Activated T-helper 1 cell treated with anti-CD3 and anti-CD28 coated beads, Interleukin-12 subunit alpha, Interleukin-12 subunit beta, Interleukin-2, Interleukin-4 antibody, amounts not matched to agents 30 ng/mL and 10 ng/mL and 1 ng/mL, durations not matched to agents 14 hours and 24 hours and 36 hours (primary cell): ENCODE data around the gene RXRA. TPM values are rescaled to one million over a fixed set of nuclear protein-coding genes. Genes with fewer than 3 reads are reported as not detected.
"Not testable (repeated sequence)": the region's sequence is repeated elsewhere in the genome, so short reads cannot be mapped to it uniquely, and the experiment has no call there.

Source experiments
- DNase-seq: peaks from one replicate; pipeline ENCODE4 v3.0.0; 2021; ENCODE audit warnings: low spot score
- H3K27ac Mint-ChIP-seq: one replicate; pipeline ENCODE4 v1.8.0; 2021; ENCODE audit warnings: mild to moderate bottlenecking, mixed read lengths
- H3K27me3 Mint-ChIP-seq: one replicate; pipeline ENCODE4 v1.8.0; 2022; ENCODE audit warnings: mild to moderate bottlenecking, moderate library complexity, mixed read lengths; ENCODE audit not compliant: insufficient read depth
- H3K36me3 Mint-ChIP-seq: one replicate; pipeline ENCODE4 v1.8.0; 2021; ENCODE audit warnings: low read depth, mixed read lengths
- H3K4me1 Mint-ChIP-seq: one replicate; pipeline ENCODE4 v1.8.0; 2021; ENCODE audit warnings: low read depth, mixed read lengths
- H3K4me3 Mint-ChIP-seq: one replicate; pipeline ENCODE4 v1.8.0; 2021; ENCODE audit warnings: mild to moderate bottlenecking, moderate library complexity, mixed read lengths
- H3K9me3 Mint-ChIP-seq: one replicate; pipeline ENCODE4 v1.8.0; 2021; ENCODE audit warnings: mixed read lengths
- intact Hi-C: fragments of 100-400 bp; cut with micrococcal nuclease; formaldehyde crosslinking; loops from one replicate; pipeline ENCODE4 v1.15.1; 2024
- total RNA-seq: library from RNA; stranded (reverse); gene quantifications from 2 replicates; pipeline ENCODE4 v1.2.3, GENCODE V29; 2022

The RXRA gene
- total RNA-seq, 1 donor from 2014 or later: 0.91 TPM

DNA sequence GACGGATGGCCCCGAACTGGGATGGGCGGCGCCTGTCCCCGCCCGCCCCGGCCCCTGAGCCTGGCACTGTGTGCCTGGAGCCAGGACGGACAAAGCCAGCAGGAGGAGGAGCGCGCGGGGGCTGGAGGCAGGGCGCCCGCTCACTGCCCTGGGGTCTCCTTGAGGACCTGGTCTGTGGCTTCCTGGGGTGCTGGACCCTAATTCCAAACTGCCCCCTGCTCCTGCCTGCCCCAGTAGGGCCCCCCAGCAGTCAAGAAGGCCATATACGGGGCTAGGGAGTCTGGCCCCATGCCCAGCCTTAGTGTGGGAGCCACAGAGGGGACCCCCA lies 29.2 kb upstream of the RXRA start:
- H3K9me3 Mint-ChIP-seq: no peaks in the 10 kb centered on the region
- intact Hi-C loops: no loop called here
- H3K4me3 Mint-ChIP-seq: no peak overlapping the region
- no peak overlapping the region for H3K27ac Mint-ChIP-seq
- peaks cover 6% of the 10 kb centered on the region for H3K4me1 Mint-ChIP-seq
- no peaks in the 10 kb centered on the region for H3K36me3 Mint-ChIP-seq
- H3K27me3 Mint-ChIP-seq: peaks cover 10% of the 10 kb centered on the region
- no peak for DNase-seq

DNA sequence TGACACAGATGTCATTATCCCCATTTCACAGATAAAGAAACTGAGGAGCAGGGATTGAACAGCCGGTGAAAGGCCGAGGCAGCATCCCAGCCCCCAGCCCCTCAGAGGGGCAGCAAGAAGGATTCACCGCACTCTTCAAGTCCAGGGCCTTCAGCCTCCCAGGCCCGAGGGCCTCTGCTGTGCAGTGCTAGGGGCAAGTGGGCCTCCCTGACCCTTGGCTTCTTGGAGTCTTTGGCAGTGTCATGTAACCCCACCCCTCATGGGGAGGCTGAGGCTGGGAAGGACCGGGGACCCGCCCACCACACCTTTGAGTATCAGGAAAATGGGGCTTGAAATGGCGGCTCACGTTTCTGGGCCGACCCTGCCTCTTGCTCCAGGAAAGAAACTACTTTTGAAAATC lies 28.7 kb upstream of the RXRA start:
- Mint-ChIP-seq H3K9me3 (no peaks in the 10 kb centered on the region), H3K27me3 (peaks cover 10% of the 10 kb centered on the region), H3K4me1 (peaks cover 6% of the 10 kb centered on the region), H3K27ac (no peak overlapping the region), H3K36me3 (no peaks in the 10 kb centered on the region), H3K4me3 (no peak overlapping the region)
- no peak for DNase-seq
- intact Hi-C loops: no loop called here

DNA sequence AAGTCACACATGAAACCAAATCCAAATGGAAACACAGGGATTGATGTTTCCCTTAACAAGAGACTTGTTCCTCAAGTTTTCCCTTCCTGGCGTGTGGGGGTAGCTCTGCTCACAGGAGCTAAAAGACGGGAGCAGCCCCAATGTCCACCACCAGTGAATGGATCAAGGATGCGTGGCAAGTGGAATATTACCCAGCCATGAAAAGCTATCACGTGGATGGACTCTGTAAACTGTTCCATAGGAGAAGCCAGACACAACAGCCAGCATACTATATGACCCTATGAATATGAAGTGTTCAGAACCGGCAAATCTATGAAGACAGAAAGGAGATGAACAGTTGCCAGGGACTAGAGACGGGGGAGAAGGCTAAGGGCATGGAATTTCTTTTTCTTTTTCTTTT lies 28.3 kb upstream of the RXRA start:
- Mint-ChIP-seq H3K4me1 (peaks cover 6% of the 10 kb centered on the region), H3K27me3 (peaks cover 10% of the 10 kb centered on the region), H3K36me3 (no peaks in the 10 kb centered on the region), H3K9me3 (no peaks in the 10 kb centered on the region), H3K4me3 (no peak overlapping the region), H3K27ac (no peak overlapping the region)
- no peak for DNase-seq
- intact Hi-C loops: no loop called here

DNA sequence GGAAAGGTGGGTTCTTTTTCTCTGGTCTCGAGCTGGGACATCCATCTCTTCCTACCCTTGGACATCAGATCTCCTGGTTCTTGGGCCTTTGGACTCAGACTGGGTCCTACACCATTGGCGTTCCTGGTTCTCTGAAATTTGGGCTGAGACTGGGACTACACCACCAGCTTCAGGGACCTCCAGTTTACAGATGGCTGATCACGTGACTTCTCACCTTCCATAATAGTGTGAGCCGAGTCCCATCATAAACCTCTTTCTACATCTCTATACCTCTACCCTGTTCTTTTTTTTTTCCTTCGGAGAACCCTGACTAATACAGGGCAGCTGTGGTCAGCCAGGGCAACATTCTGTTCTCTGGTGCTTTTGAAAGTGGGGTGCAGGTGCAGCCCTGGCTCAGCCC lies 27.2 kb upstream of the RXRA start:
- H3K4me1 Mint-ChIP-seq: peaks cover 6% of the 10 kb centered on the region
- intact Hi-C loops: no loop called here
- H3K36me3 Mint-ChIP-seq: no peaks in the 10 kb centered on the region

DNA sequence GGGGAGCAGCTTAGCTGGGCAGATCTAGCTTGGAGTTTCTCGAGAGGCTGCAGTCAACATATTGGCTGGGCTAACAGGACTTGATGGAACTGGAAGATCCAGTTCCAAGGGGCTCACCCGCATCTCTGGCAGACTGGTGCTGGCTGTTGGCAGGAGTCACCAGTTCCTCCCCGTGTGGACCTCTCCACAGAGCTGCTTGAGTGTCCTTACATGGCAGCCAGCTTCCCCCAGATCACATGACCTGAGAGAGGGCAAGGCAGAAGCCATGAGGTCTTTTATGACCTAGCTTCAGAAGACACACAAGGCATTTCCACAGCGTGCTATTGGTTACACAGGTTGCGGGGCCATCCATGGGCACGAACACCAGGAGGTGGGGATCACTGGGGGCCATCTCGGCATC lies 26.4 kb upstream of the RXRA start:
- Mint-ChIP-seq H3K4me1 (peaks cover 6% of the 10 kb centered on the region), H3K27ac (no peak overlapping the region), H3K27me3 (peaks cover 7% of the 10 kb centered on the region), H3K36me3 (no peaks in the 10 kb centered on the region), H3K9me3 (no peaks in the 10 kb centered on the region), H3K4me3 (no peak overlapping the region)
- no peak for DNase-seq
- intact Hi-C loops: no loop called here

More for the DNA sequence above, 27.2 kb upstream of the RXRA start:
- Mint-ChIP-seq H3K4me3 (no peak overlapping the region), H3K9me3 (no peaks in the 10 kb centered on the region), H3K27me3 (peaks cover 7% of the 10 kb centered on the region), H3K27ac (no peak overlapping the region)
- DNase-seq: no peak

DNA sequence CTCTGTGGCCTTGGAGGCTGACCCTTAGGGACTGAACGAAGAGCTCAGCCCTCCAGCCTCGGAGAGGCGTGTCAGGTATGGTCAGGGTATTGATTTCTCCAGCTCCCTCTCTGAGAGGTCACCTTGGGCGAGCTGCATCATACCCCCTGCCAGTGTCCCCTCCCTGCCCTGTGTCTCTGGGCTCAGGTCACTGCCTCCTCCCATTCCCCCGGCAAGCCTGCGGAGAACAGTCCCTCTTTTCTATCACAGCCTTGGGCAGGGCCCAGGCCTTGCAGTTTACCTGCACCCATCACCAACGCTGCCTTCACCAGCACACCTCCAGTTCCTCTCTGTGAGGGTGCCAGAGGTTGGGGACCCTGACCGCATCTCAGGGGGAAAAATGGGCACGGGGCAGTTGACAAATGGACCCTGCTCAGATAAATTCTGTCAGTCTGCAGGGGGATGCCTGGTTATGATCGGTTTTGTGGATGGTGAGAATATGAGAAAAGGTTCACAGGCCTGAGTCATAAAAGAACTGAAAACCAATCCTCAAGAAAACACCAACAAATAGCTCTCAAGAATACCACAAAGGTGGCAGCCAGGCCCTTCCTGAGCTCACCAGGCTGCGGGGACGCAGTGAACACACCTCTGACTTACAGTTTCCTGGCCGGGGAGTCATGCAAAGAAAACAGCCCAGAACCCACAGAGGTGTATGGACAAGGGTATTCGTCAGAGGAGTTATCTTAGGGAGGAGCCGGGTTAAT lies 24.7 kb upstream of the RXRA start:
- DNase-seq: peak; percentile 32
- intact Hi-C loops: loop anchor here (1.0 kb wide), 1 partner anchor 90 kb away; no protein-coding TSS in a partner anchor
- H3K27ac Mint-ChIP-seq: no peak overlapping the region
- peaks cover 6% of the 10 kb centered on the region for H3K4me1 Mint-ChIP-seq
- H3K9me3 Mint-ChIP-seq: no peaks in the 10 kb centered on the region
- no peaks in the 10 kb centered on the region for H3K36me3 Mint-ChIP-seq
- peaks cover 6% of the 10 kb centered on the region for H3K27me3 Mint-ChIP-seq
- H3K4me3 Mint-ChIP-seq: no peak overlapping the region

DNA sequence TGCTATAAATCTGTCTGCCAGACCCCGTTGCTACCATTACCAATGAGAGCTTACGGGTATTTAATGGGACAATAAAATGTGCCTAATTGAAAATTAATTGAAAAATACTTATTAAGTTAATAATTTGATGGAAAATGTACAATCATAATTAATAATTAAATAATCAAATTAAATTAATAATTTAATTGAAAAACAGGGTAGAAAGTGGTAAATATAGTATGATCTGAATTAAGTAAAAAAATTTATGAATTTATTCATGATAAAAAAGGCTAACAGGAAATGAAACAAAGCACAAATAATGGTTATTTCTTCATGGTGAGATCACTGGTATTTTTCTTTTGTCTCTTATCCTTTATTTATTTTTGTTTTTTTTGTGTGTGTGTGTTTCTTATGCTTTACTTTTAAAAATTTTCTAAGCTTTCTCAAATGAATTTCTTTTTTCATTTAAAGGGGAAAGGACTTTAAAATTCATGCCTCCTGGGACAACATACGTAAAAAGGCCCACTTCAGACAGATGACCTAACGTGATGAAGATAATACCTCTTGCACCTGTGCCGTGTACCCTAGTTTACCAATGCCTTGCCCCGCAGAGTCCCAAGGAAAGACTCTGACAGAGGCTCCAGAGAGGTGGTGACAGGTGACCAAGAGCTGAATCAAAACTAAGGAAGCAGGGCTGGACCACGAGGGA lies 24.0 kb upstream of the RXRA start:
- intact Hi-C loops: no loop called here
- H3K9me3 Mint-ChIP-seq: no peaks in the 10 kb centered on the region
- H3K27ac Mint-ChIP-seq: no peak overlapping the region
- H3K27me3 Mint-ChIP-seq: peaks cover 6% of the 10 kb centered on the region
- H3K4me3 Mint-ChIP-seq: no peak overlapping the region
- peaks cover 6% of the 10 kb centered on the region for H3K4me1 Mint-ChIP-seq
- DNase-seq: no peak
- H3K36me3 Mint-ChIP-seq: no peaks in the 10 kb centered on the region

DNA sequence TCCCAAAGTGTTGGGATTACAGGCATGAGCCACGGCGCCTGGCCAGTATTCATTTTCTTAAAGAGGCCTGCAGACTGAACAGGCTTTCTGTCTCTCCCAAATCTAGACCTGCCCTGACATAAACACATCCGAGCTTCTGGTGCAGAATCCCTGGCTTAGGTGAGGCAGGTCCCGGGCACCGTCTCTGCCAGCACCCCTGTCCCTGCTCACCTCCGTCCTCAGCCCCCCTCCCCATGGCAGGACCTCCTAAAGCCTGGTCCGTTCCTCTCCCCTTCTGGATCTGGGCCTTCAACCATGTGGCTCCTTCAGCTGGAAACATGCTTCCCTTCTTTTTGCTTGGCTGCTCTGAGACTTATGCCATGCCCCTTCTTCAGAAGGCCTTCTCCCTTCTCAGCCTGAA lies 22.7 kb upstream of the RXRA start:
- intact Hi-C loops: no loop called here
- Mint-ChIP-seq H3K9me3 (peaks cover 4% of the 10 kb centered on the region), H3K27ac (no peak overlapping the region), H3K36me3 (no peaks in the 10 kb centered on the region), H3K27me3 (peaks cover 6% of the 10 kb centered on the region), H3K4me3 (no peak overlapping the region), H3K4me1 (peaks cover 6% of the 10 kb centered on the region)
- no peak for DNase-seq

DNA sequence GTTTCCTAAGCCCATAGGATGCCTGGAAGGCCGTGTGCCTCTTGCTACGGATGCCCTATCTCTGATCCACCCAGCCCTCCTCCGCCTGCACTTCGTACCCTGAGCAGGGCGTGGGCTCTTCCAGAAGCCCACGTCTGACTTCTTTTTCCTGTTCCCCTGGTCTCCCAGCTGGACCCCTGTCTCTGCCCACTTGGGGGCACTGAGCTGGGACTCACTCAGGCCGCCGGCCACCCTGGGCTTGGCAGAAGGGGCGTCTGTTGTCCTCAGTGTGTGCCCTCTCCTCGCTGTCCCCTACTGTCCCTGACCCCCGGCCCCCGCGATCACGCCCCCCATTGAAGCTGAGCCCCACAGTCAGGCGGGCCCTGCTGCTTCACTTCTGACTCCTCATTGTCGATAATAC lies 22.0 kb upstream of the RXRA start:
- H3K9me3 Mint-ChIP-seq: peaks cover 4% of the 10 kb centered on the region
- peaks cover 6% of the 10 kb centered on the region for H3K4me1 Mint-ChIP-seq
- no peak overlapping the region for H3K4me3 Mint-ChIP-seq
- no peaks in the 10 kb centered on the region for H3K36me3 Mint-ChIP-seq
- intact Hi-C loops: no loop called here
- DNase-seq: no peak
- H3K27me3 Mint-ChIP-seq: peaks cover 5% of the 10 kb centered on the region
- no peak overlapping the region for H3K27ac Mint-ChIP-seq

DNA sequence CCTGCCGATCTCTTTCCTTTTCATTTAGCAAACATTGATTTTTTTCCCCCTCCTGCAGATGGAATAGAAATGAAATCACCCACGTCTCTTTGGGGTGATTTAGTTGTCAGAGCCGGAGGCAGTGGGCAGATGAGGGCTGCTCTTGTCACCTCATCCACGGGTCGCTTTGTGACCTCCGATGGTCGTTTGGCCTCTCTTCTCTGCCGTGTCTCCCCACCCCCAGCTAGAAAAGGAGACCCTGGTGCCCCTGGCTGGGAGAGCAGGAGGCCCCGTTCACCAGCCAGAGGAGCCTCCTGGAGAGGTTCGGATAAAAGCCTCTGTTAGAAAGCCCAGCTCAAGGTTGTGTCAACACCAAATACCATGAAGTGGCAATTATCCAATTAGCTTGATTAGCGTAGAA lies 21.6 kb upstream of the RXRA start:
- Mint-ChIP-seq H3K27me3 (peaks cover 4% of the 10 kb centered on the region), H3K36me3 (no peaks in the 10 kb centered on the region), H3K27ac (no peak overlapping the region), H3K9me3 (peaks cover 4% of the 10 kb centered on the region), H3K4me3 (no peak overlapping the region), H3K4me1 (peaks cover 6% of the 10 kb centered on the region)
- no peak for DNase-seq
- intact Hi-C loops: no loop called here

DNA sequence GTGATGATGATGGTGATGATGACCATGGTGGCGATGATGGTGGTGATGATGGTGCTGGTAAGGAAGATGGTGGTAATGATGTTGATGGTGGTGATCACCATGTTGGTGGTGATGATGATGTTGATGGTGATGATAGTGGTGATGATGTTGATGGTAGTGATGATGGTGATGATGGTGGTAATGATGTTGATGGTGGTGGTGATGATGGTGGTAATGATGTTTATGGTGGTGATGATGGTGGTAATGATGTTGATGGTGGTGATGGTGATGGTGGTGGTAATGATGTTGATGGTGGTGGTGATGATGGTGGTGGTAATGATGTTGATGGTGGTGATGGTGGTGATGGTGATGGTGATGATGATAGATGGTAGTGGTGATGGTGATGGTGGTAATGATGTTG lies 20.7 kb upstream of the RXRA start:
- DNase-seq: no peak
- intact Hi-C loops: no loop called here
- Mint-ChIP-seq H3K9me3 (peaks cover 4% of the 10 kb centered on the region), H3K4me3 (no peak overlapping the region), H3K27me3 (peaks cover 2% of the 10 kb centered on the region), H3K27ac (no peak overlapping the region), H3K36me3 (no peaks in the 10 kb centered on the region), H3K4me1 (peaks cover 6% of the 10 kb centered on the region)

DNA sequence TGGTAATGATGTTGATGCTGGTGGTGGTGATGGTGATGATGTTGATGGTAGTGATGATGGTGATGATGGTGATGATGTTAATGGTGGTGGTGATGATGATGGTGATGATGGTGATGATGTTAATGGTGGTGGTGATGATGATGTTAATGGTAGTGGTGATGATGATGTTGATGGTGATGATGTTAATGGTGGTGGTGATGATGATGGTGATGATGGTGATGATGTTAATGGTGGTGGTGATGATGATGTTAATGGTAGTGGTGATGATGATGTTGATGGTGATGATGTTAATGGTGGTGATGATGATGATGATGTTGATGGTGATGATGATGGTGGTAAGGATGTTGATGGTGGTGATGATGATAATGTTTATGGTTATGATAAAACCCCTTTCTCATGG lies 20.2 kb upstream of the RXRA start:
- H3K4me1 Mint-ChIP-seq, H3K4me3 Mint-ChIP-seq, H3K27ac Mint-ChIP-seq, DNase-seq, H3K36me3 Mint-ChIP-seq, intact Hi-C loops, H3K9me3 Mint-ChIP-seq, H3K27me3 Mint-ChIP-seq: not testable (repeated sequence)

DNA sequence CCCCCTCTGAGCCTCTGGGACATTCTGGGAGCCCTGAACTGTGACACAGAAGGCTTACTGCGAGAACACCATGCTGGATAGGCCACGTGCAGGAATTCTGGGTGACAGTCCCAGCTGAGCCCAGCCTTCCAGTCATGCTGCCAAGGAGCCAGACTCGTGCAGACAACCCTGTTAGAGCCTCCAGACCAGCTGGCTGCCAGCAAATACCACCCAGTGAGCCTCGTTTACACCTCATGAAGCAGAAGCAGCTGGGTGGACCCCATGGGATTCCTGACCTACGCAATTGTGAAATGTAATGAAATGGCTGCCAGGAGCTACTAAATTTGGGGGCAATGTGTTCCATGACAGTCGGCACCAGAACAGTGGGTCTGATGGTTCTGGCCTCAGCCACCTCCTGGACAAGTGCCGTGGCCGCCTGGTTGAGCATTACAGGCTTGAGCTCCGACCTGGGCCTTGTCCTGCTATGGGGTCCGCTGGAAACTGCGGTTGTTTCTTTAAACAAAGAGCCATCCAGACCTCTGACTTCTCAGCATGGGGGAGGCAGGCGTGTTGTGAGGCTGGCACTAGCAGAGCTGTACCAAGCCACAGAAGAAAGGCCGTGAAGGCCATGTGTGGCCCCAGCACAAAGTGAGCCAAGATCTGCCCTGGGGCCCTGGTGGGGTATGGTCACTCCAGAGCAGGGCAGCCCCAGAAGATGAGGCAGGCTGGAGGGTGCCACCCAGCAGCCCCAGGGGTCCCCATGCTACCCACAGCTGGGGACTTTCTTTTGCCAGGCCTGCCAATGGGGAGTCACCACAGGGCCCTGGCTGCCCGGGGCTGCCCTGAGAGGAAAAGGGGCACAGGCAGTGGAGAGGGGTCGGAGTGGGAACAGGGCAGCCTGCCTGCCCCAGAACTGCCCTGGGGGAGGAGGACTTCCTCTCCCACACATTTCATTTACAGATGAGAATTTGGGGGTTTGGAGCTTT lies 19.3 kb upstream of the RXRA start:
- Mint-ChIP-seq H3K4me1 (peaks cover under 1% of the 10 kb centered on the region), H3K27me3 (peaks cover 2% of the 10 kb centered on the region), H3K36me3 (no peaks in the 10 kb centered on the region), H3K9me3 (peaks cover 8% of the 10 kb centered on the region), H3K4me3 (no peak overlapping the region), H3K27ac (no peak overlapping the region)
- intact Hi-C loops: no loop called here
- DNase-seq: no peak
